ENCODE results near the gene PPFIA1.

DNA sequence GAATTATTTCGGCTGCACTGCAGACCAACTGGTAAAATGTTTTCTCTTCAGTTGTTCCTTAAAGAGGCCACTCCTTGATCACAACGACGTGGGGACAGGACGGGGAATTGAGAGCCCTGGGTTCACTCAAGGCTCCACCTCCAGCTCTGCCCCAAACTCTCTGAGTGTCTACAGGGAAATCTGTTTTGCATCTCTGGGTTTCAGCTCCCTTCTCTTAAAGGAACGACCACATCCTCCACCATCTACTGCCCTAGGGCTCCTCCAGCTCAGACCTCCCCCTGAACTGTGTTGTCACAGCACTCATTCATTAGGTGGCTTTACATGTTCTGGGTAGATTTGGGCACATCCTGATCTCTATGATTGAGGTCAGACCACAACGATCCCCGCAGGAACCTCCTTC, 5.1 kb upstream of the PPFIA1 start:
- TF ChIP-seq POLR2AphosphoS5 (IDR thresholded peaks at IDR 0.05; ENCODE audit: borderline replicate concordance, low read depth, low read length) (no peak), EZH2 (IDR thresholded peaks at IDR 0.05) (no peak)

Data from SK-N-MC (cell line).